ENCODE data around the gene TUFT1.
"Not testable (repeated sequence)": the region's sequence is repeated elsewhere in the genome, so short reads cannot be mapped to it uniquely, and the experiment has no call there.

TUFT1 gene

DNA sequence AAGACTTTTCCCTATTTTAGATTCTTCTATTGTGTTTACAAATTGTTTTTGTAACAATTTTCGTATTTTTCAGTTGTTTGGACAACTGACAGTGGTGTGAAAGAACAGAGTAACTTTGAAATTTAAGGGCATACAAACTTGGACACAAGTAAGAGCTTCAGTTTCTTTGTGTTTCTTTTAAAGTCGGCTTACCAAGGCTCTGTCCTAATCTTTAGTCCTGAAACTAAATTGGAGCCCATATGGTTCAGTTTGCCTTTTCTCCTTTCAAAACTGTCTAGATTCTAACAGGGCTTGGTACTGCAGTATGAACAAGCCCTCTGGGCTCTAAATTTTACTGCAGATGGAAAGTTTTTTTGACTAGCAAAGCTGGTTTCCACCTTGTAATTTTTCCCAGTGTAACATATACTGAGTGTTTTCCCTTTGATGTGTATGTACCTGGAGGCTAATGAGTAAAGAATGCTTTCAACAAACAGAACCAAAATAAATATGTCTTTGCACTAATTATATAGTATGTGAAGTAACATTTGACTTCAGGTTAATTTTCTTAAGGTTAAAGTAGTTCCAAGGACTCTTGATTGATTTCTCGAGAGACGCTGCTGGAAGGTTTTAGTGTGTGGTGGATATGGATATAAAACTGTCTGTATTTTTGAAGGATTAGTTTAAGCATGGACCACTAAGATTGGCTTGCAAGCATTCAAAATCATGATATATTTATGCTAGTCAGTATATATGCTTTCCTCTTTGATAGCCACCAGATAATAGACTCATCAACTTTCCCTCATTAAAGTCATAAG is 75.8 kb downstream of the TUFT1 start:
- no peak for DNase-seq (ENCODE audit: low read depth in 2 of 3, low spot score in 1 of 3)

DNA sequence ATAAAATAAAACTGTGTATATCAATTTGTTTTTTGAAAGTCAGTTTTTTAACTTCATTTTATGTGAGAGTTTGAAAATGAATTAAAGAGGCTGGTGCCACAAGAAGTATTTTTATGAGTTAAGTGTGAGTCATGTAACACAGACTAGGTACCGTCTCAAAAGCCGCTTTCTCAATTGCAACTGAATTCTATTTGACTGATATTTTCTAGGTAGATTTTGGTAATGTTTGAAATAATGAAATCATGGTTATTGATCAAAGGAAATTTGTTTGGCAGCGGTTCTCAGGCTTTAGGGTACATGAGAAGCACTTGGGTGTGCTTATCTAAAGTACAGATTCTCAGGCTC is 76.4 kb downstream of the TUFT1 start:
- DNase-seq (ENCODE audit: low read depth in 2 of 3, low spot score in 1 of 3), result no peak

GRCh38 chr1:151618003-151618402 is 77.9 kb downstream of the TUFT1 start:
- no peak for DNase-seq (ENCODE audit: low read depth in 2 of 3, low spot score in 1 of 3)

- DNase-seq (ENCODE audit: low read depth in 2 of 3, low spot score in 1 of 3), result no peak
Observed at GRCh38 chr1:151618470-151618869, 78.4 kb downstream of the TUFT1 start.

DNA sequence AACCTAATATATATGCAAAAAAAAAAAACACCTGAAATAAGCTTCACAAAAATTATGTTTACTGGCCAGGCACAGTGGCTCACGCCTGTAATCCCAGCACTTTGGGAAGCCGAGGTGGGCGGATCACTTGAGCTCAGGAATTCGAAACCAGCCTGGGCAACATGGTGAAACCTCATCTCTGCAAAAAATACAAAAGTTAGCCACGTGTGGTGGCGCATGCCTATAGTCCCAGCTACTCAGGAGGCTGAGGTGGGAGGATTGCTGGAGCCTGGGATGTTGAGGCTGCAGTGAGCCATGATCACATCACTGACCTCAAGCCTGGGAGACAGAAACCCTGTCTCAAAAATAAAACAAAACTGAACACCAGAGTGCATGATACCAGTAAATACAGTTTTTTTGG is 78.9 kb downstream of the TUFT1 start:
- not testable (repeated sequence) for DNase-seq (ENCODE audit: low read depth in 2 of 3, low spot score in 1 of 3)

DNA sequence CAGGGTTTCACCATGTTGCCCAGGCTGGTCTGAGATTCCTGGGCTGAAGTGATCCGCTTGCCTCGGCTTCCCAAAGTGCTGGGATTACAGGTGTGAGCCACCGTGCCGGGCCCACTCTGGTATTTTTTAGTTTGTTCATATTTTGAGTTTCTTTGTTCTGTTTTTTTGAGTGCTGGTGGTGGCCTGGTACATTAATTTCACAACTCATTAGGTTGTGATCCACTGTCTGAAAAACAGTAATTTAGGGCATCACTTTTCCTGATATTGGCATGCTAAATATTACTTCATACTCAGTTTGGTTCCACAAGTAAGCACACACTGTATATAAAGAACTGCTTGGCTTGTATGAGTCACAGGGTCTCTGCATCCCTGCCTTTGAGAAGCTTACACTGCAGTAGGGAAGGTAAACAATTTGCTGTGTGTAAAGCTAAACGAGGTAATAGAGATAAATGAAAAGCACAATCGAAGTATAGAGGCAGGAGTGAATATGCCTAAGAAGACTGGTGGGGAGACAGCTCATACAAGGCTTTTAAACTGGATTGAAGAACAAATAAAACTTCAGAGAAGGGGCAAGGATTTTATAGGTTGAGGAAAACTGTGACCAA is 79.5 kb downstream of the TUFT1 start:
- DNase-seq (ENCODE audit: low read depth in 2 of 3, low spot score in 1 of 3), result no peak

GRCh38 chr1:151620286-151620685 is 80.2 kb downstream of the TUFT1 start:
- no peak for DNase-seq (ENCODE audit: low read depth in 2 of 3, low spot score in 1 of 3)

DNA sequence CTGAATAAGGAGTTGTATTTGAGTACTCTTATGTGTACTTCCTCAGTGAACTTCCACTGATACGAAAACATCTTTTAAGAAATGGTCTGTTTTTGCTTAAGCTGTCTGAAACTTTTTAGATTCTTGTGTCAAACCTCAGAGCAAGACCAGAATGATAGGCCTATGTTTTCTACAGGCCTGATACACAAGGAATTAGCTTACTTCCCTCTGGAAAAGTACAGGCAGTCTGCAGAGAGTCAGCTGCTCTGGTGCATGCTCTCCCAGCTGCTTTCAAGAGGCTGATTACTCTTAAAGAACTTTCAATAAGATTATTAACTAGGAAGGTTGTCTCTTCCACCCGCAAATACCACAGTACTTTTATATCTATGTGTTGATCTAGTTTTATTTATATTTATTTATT is 81.2 kb downstream of the TUFT1 start:
- DNase-seq (ENCODE audit: low read depth in 2 of 3, low spot score in 1 of 3), result no peak

DNA sequence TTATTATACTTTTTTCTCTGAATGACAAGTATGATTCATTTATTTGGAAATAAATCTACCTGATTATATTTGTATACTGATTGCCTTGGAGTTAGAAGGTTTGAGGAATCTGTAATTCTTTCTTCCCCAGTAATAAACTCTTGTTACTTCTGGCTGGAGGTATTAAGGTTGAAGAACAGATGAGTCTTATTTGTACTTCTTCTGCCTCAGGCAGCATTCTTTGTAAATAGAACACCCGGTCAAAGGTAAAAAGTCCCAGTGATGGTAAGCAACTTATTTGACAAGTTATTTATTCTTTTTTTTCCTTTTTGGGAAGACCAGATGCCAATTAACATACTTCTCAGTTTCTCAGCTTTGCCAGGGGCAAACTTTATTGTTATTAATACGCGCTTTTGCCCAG is 84.7 kb downstream of the TUFT1 start:
- DNase-seq (ENCODE audit: low read depth in 2 of 3, low spot score in 1 of 3), result no peak

DNA sequence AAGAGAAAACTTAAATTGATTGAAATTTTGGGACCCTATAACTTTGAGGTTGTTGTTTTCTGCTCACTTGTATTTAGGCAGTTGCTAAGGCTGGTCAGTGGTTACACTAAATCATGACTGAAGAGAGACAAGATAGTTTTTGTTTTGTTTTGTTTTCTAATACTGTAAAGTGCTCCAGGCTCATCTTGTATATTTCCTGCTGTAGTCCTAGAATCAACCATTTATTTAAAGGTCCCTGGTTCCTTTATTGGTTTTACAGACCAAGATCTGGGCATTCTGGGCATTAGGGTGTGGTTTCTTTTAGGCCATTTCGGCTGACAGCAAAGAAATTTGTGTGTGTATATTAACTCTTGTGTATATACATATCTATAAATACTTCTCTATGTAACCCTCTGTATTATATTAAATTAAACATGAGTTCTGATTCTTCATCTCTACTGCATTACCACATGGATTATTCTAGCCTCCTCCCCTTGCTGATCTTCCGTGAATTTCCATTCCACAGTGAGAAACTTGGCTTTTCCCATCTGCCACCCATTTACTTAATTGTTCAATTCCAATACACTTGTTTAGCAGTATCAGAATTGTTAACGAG is 86.7 kb downstream of the TUFT1 start:
- DNase-seq (ENCODE audit: low read depth in 2 of 3, low spot score in 1 of 3), result no peak

DNA sequence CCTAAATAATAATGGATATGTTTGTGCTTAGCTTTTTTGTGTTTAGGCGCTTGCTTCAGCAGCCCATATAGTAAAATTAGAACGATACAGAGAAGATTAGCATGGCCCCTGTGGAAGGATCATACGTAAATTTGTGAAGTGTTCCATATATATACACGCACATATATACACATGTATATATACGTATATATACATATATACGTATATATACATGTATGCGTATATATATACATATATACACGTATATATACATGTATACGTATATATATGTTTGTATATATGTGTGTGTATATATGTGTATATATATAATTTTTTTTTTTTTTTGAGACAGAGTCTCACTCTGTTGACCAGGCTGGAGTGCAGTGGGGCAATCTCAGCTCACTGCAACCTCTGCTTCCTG is 89.2 kb downstream of the TUFT1 start:
- DNase-seq (ENCODE audit: low read depth in 2 of 3, low spot score in 1 of 3), result no peak

Data from stimulated activated CD4-positive, alpha-beta T cell treated with anti-CD3 and anti-CD28 coated beads, Interleukin-12 subunit alpha, Interleukin-12 subunit beta, amount 100 ng/mL, for 48 hours (primary cell).